HepG2 (cell line): ENCODE results near the gene RTP2. TPM values are rescaled to one million over a fixed set of nuclear protein-coding genes. Genes with fewer than 3 reads are reported as not detected.

Experiments
- ATAC-seq: fragments of 200-7000 bp; cut with Tn5 transposase; 3 replicates; pipeline ENCODE4 v1.9.1; 2020; ENCODE audit warnings: mild to moderate bottlenecking, moderate library complexity
- BruUV-seq: library from RNA; stranded (reverse); fragments of 400-500 nt; replicated peaks from 2 replicates; lab custom pipeline; 2021; lab: Mats Ljungman, UMichigan
- CTCF ChIA-PET: fragments of 300-600 bp; formaldehyde crosslinking; extraction: SDS; loops from one replicate; lab custom pipeline; 2021; ENCODE audit warnings: low total read pairs, inconsistent platforms, low intra/inter-chr PET ratio; lab: Yijun Ruan, JAX
- POLR2A ChIA-PET: fragments of 350-600 bp; sonication (Branson Sonifier 250); formaldehyde crosslinking; loops from one replicate; lab custom pipeline; 2020; ENCODE audit warnings: antibody characterized with exemption, inconsistent platforms; lab: Yijun Ruan, JAX
- DNase-seq: peaks from one replicate; pipeline ENCODE4 v3.0.0-alpha.2; 2015; ENCODE audit warnings: low spot score
- FAIRE-seq: peaks from 3 replicates; lab custom pipeline; 2011; peaks lifted over from hg19 to GRCh38; lab: Jason Lieb, UNC
- H2AFZ ChIP-seq: one replicate; pipeline ENCODE4 v1.6.1; 2011; ENCODE audit warnings: low read length, inconsistent platforms
- H3K27ac ChIP-seq: fragments of 300-600 bp; 3 replicates; pipeline ENCODE4 v1.8.0; 2011; ENCODE audit warnings: mixed run types, mild to moderate bottlenecking, mixed read lengths, low read length, inconsistent platforms; ENCODE audit not compliant: insufficient read depth; ENCODE audit errors: extremely low read length
- H3K27me3 ChIP-seq, 2 experiments: fragments of 200-600 bp in 1 of 2; 2 replicates in 1 of 2; 3 replicates in 1 of 2; pipeline versions ENCODE4 v1.6.0 to v1.8.0; 2011; ENCODE audit warnings: low read length in 2 of 2, mild to moderate bottlenecking in 2 of 2, moderate library complexity in 2 of 2, inconsistent platforms in 1 of 2; ENCODE audit not compliant: insufficient read depth in 2 of 2, control insufficient read depth in 1 of 2
- H3K36me3 ChIP-seq, 2 experiments: fragments of 200-600 bp in 1 of 2; replicated peaks in 1 of 2; 2 replicates in 1 of 2; 3 replicates in 1 of 2; pipeline versions ENCODE4 v1.5.1 to v1.8.0; 2011; ENCODE audit warnings: low read length in 2 of 2, inconsistent platforms in 1 of 2; ENCODE audit not compliant: insufficient read depth in 2 of 2, control insufficient read depth in 1 of 2
- H3K4me1 ChIP-seq: 2 replicates; pipeline ENCODE4 v1.5.1; 2012; ENCODE audit warnings: low read length, inconsistent platforms; ENCODE audit not compliant: insufficient read depth
- H3K4me2 ChIP-seq: 2 replicates; pipeline ENCODE4 v1.6.0; 2011; ENCODE audit warnings: low read depth, low read length, inconsistent platforms
- H3K4me3 ChIP-seq, 3 experiments: fragments of 200-600 bp in 1 of 3; sonication (generic), shearing (Covaris generic) in 1 of 3; replicated peaks in 1 of 3; 2 replicates each; pipeline ENCODE4 v1.5.1; 2011 to 2016; ENCODE audit warnings: low read length in 3 of 3, inconsistent platforms in 2 of 3, low read depth in 2 of 3, mild to moderate bottlenecking in 2 of 3, control low read depth in 1 of 3, mixed read lengths in 1 of 3; ENCODE audit not compliant: insufficient read depth in 1 of 3
- H3K79me2 ChIP-seq: one replicate; pipeline ENCODE4 v1.6.1; 2011; ENCODE audit warnings: low read length, inconsistent platforms; ENCODE audit not compliant: insufficient read depth
- H3K9ac ChIP-seq: 2 replicates; pipeline ENCODE4 v1.6.0; 2011; ENCODE audit warnings: mild to moderate bottlenecking, low read depth, low read length, inconsistent platforms; ENCODE audit not compliant: insufficient read depth
- H3K9me3 ChIP-seq: 2 replicates; pipeline ENCODE4 v1.5.1; 2012; ENCODE audit warnings: mild to moderate bottlenecking, low read length
- H4K20me1 ChIP-seq: 2 replicates; pipeline ENCODE4 v1.6.0; 2011; ENCODE audit warnings: inconsistent platforms, mild to moderate bottlenecking, low read length, moderate library complexity; ENCODE audit not compliant: insufficient read depth
- ELF1 ChIP-seq: sonication (generic); formaldehyde crosslinking; IDR thresholded peaks from 2 replicates; pipeline ENCODE4 v1.4.0; 2020; ENCODE audit warnings: missing genetic modification reagents
- ISL2 ChIP-seq: sonication (generic); formaldehyde crosslinking; IDR thresholded peaks from 2 replicates; pipeline ENCODE4 v1.5.0; 2020; ENCODE audit warnings: missing genetic modification reagents
- MAFG ChIP-seq: sonication (generic); formaldehyde crosslinking; IDR thresholded peaks from 2 replicates; pipeline ENCODE4 v1.5.1; 2020; ENCODE audit warnings: mild to moderate bottlenecking, missing genetic modification reagents
- SMAD3 ChIP-seq: sonication (generic); formaldehyde crosslinking; IDR thresholded peaks from 2 replicates; pipeline ENCODE4 v1.4.0; 2020; ENCODE audit warnings: missing genetic modification reagents
- TBX3 ChIP-seq: fragments of 450-650 bp; IDR thresholded peaks from 2 replicates; pipeline ENCODE4 v1.6.1; 2017; ENCODE audit warnings: antibody characterized with exemption, mild to moderate bottlenecking, inconsistent platforms, borderline replicate concordance
- TCF7 ChIP-seq: sonication (generic); IDR thresholded peaks from 2 replicates; pipeline ENCODE4 v1.6.1; 2016; ENCODE audit warnings: antibody characterized with exemption, low read depth
- ZC3H4 ChIP-seq: sonication (generic); formaldehyde crosslinking; IDR thresholded peaks from 2 replicates; pipeline ENCODE4 v1.4.0; 2020; ENCODE audit warnings: missing genetic modification reagents, borderline replicate concordance
- ZNF414 ChIP-seq: sonication (generic); formaldehyde crosslinking; IDR thresholded peaks from 2 replicates; pipeline ENCODE4 v1.5.0; 2020; ENCODE audit warnings: missing genetic modification reagents
- in situ Hi-C: cut with HindIII; loops from 2 replicates; pipeline ENCODE4 v1.10.0; 2017; ENCODE audit warnings: low pct_unique_long_range_greater_than_20kb; ENCODE audit not compliant: extremely low pct_ligation_motif_present
- intact Hi-C: fragments of 100-400 bp; cut with micrococcal nuclease; formaldehyde crosslinking; loops from one replicate; pipeline ENCODE4 v1.10.0; 2022; ENCODE audit not compliant: unreplicated experiment
- polyA plus RNA-seq, 8 experiments: library from polyadenylated mRNA; depleted of rRNA in 3 of 8; stranded (reverse) in 7 of 8; unstranded in 1 of 8; fragments of >200 nt; fragmentation: Illumina TruSeq in 4 of 8; extraction: Trizol in 4 of 8; gene quantifications; 2 replicates each; pipeline versions ENCODE4 v1.2.1 to v1.2.3, GENCODE V29; 2011 to 2016; ENCODE audit warnings: low read depth in 4 of 8, missing spikeins in 1 of 8, mixed read lengths in 1 of 8; ENCODE audit not compliant: insufficient read depth in 1 of 8
- total RNA-seq, 5 experiments: library from RNA; depleted of rRNA; stranded (reverse); fragments of >200 nt; fragmentation: Illumina TruSeq; extraction: Trizol; gene quantifications; 2 replicates each; pipeline ENCODE4 v1.2.3, GENCODE V29; 2016; ENCODE audit warnings: low read depth in 1 of 5
- TF ChIP-seq, protein P1 (sequence below): sonication (generic); formaldehyde crosslinking; IDR thresholded peaks from 2 replicates; pipeline ENCODE4 v1.4.0; 2020; ENCODE audit warnings: low read depth, mild to moderate bottlenecking, missing genetic modification reagents
- TF ChIP-seq, protein P2 (sequence below): sonication (generic); IDR thresholded peaks from 2 replicates; pipeline ENCODE4 v1.6.1; 2016; ENCODE audit warnings: low read depth, borderline replicate concordance
- TF ChIP-seq, protein P3 (sequence below): sonication (generic); formaldehyde crosslinking; IDR thresholded peaks from 2 replicates; pipeline ENCODE4 v1.4.0; 2020; ENCODE audit warnings: missing genetic modification reagents
- TF ChIP-seq, protein P4 (sequence below), 2 experiments: sonication (generic) in 1 of 2; formaldehyde crosslinking in 1 of 2; IDR thresholded peaks; 2 replicates each; pipeline versions ENCODE4 v1.4.0 to v1.6.1; 2016 to 2020; ENCODE audit warnings: borderline replicate concordance in 1 of 2, low read depth in 1 of 2, mild to moderate bottlenecking in 1 of 2, missing genetic modification reagents in 1 of 2

RTP2 gene
- total and polyA plus RNA-seq, 2 of the 13 experiments (the other 11 are each of a cell fraction or from before 2014, with no cell fraction given): not detected

- peak; percentile 49; the same call in 1 of the 2 replicates for TF ChIP-seq ZNF414
- peak; percentile 59 for TF ChIP-seq ELF1 (CRISPR knock-in tag)
- TF ChIP-seq SMAD3 (CRISPR knock-in tag): peak; percentile 100
These were observed 32.5 kb downstream of the RTP2 start, which contains the start of gene SST (continued) for GRCh38 chr3:187669675-187670504.

- BruUV-seq: no TSS peak
- H2AFZ ChIP-seq: no peak overlapping the region
- H3K4me3 ChIP-seq: no peak overlapping the region
- no peaks in the 10 kb centered on the region for H3K36me3 ChIP-seq
- no peak overlapping the region for H3K27ac ChIP-seq
- DNase-seq: peak; percentile 9
- no peaks in the 10 kb centered on the region for H3K79me2 ChIP-seq
- FAIRE-seq: no peak
- CTCF ChIA-PET: no interaction called here
- in situ Hi-C loops (no loop called here), intact Hi-C loops (no loop called here)
- POLR2A ChIA-PET: no interaction called here
- no peak overlapping the region for H3K9ac ChIP-seq
- no peak for ATAC-seq
- no peaks in the 10 kb centered on the region for H4K20me1 ChIP-seq
- H3K4me1 ChIP-seq: no peaks in the 10 kb centered on the region
- no peaks in the 10 kb centered on the region for H3K9me3 ChIP-seq
- no peak overlapping the region for H3K4me2 ChIP-seq
- no peaks in the 10 kb centered on the region; a peak in 2 of 5 replicates for H3K27me3 ChIP-seq
- TF ChIP-seq, protein P1, sequence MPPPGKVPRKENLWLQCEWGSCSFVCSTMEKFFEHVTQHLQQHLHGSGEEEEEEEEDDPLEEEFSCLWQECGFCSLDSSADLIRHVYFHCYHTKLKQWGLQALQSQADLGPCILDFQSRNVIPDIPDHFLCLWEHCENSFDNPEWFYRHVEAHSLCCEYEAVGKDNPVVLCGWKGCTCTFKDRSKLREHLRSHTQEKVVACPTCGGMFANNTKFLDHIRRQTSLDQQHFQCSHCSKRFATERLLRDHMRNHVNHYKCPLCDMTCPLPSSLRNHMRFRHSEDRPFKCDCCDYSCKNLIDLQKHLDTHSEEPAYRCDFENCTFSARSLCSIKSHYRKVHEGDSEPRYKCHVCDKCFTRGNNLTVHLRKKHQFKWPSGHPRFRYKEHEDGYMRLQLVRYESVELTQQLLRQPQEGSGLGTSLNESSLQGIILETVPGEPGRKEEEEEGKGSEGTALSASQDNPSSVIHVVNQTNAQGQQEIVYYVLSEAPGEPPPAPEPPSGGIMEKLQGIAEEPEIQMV: no peak
- TF ChIP-seq, protein P2, sequence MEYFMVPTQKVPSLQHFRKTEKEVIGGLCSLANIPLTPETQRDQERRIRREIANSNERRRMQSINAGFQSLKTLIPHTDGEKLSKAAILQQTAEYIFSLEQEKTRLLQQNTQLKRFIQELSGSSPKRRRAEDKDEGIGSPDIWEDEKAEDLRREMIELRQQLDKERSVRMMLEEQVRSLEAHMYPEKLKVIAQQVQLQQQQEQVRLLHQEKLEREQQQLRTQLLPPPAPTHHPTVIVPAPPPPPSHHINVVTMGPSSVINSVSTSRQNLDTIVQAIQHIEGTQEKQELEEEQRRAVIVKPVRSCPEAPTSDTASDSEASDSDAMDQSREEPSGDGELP: peak; percentile 28; the same call in 1 of the 2 replicates
- TF ChIP-seq, protein P3, sequence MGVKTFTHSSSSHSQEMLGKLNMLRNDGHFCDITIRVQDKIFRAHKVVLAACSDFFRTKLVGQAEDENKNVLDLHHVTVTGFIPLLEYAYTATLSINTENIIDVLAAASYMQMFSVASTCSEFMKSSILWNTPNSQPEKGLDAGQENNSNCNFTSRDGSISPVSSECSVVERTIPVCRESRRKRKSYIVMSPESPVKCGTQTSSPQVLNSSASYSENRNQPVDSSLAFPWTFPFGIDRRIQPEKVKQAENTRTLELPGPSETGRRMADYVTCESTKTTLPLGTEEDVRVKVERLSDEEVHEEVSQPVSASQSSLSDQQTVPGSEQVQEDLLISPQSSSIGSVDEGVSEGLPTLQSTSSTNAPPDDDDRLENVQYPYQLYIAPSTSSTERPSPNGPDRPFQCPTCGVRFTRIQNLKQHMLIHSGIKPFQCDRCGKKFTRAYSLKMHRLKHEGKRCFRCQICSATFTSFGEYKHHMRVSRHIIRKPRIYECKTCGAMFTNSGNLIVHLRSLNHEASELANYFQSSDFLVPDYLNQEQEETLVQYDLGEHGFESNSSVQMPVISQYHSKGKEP (CRISPR knock-in tag): no peak
- TF ChIP-seq MAFG (CRISPR knock-in tag) (no peak), ISL2 (CRISPR knock-in tag) (peak; percentile 54; the same call in 1 of the 2 replicates), TBX3 (peak; percentile 51; the same call in 1 of the 2 replicates), ZC3H4 (CRISPR knock-in tag) (no peak), TCF7 (peak; percentile 70)
- TF ChIP-seq, protein P4, sequence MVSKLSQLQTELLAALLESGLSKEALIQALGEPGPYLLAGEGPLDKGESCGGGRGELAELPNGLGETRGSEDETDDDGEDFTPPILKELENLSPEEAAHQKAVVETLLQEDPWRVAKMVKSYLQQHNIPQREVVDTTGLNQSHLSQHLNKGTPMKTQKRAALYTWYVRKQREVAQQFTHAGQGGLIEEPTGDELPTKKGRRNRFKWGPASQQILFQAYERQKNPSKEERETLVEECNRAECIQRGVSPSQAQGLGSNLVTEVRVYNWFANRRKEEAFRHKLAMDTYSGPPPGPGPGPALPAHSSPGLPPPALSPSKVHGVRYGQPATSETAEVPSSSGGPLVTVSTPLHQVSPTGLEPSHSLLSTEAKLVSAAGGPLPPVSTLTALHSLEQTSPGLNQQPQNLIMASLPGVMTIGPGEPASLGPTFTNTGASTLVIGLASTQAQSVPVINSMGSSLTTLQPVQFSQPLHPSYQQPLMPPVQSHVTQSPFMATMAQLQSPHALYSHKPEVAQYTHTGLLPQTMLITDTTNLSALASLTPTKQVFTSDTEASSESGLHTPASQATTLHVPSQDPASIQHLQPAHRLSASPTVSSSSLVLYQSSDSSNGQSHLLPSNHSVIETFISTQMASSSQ (IDR thresholded peaks at IDR 0.05; ENCODE audit: low read depth): peak; percentile 47; the same call in 1 of the 2 replicates
- TF ChIP-seq, protein P4 (CRISPR knock-in tag; IDR thresholded peaks at IDR 0.05; ENCODE audit: borderline replicate concordance): no peak
These were observed 34.8 kb downstream of the RTP2 start for GRCh38 chr3:187667526-187667925.
